NCI-H2171 treated with DMSO at 0.1 percent for 48 hours (cell line): ENCODE results near the gene LYZL2.
"Not testable (repeated sequence)": the region's sequence is repeated elsewhere in the genome, so short reads cannot be mapped to it uniquely, and the experiment has no call there.

Source experiments
- DNase-seq: peaks from one replicate; lab custom pipeline; 2025; lab: John Stamatoyannopoulos, UW

The LYZL2 gene

GRCh38 chr10:30629653-30630052, at the start of gene LYZL2:
LYZL2 (minus strand) TSS chr10:30629753; CDS start chr10:30626915, 2,838 bp downstream.
- DNase-seq: no peak

GRCh38 chr10:30677616-30678015, 48.1 kb upstream of the LYZL2 start:
- not testable (repeated sequence) for DNase-seq

- not testable (repeated sequence) for DNase-seq
Measured at GRCh38 chr10:30677146-30677545, 47.6 kb upstream of the LYZL2 start.

- DNase-seq: no peak
Measured at GRCh38 chr10:30675791-30676718, 46.5 kb upstream of the LYZL2 start.

- no peak for DNase-seq
Measured at GRCh38 chr10:30674796-30675195, 45.2 kb upstream of the LYZL2 start.

GRCh38 chr10:30673262-30673661, 43.7 kb upstream of the LYZL2 start:
- not testable (repeated sequence) for DNase-seq

- DNase-seq: not testable (repeated sequence)
Measured at GRCh38 chr10:30672338-30672737, 42.8 kb upstream of the LYZL2 start.

GRCh38 chr10:30671026-30671616, 41.6 kb upstream of the LYZL2 start:
- DNase-seq: peak; percentile 61

- DNase-seq: not testable (repeated sequence)
Measured at GRCh38 chr10:30667982-30668381, 38.4 kb upstream of the LYZL2 start.

GRCh38 chr10:30663403-30663802, 33.9 kb upstream of the LYZL2 start:
- DNase-seq: not testable (repeated sequence)

GRCh38 chr10:30662814-30663213, 33.3 kb upstream of the LYZL2 start:
- no peak for DNase-seq

GRCh38 chr10:30660314-30660713, 30.8 kb upstream of the LYZL2 start:
- DNase-seq: not testable (repeated sequence)

- no peak for DNase-seq
Measured at GRCh38 chr10:30656233-30656632, 26.7 kb upstream of the LYZL2 start.

- DNase-seq: not testable (repeated sequence)
Measured at GRCh38 chr10:30655001-30655400, 25.4 kb upstream of the LYZL2 start.

- not testable (repeated sequence) for DNase-seq
Measured at GRCh38 chr10:30651470-30652397, 22.2 kb upstream of the LYZL2 start.

GRCh38 chr10:30647089-30647488, 17.5 kb upstream of the LYZL2 start:
- DNase-seq: no peak

GRCh38 chr10:30645340-30645827, 15.8 kb upstream of the LYZL2 start:
- peak; percentile 68 for DNase-seq

GRCh38 chr10:30644408-30644861, 14.9 kb upstream of the LYZL2 start:
- not testable (repeated sequence) for DNase-seq

- DNase-seq: not testable (repeated sequence)
Measured at GRCh38 chr10:30643557-30644199, 14.1 kb upstream of the LYZL2 start.

- DNase-seq: not testable (repeated sequence)
Measured at GRCh38 chr10:30642856-30643255, 13.3 kb upstream of the LYZL2 start.
